ENCODE results near the gene EVPL. TPM values are rescaled to one million over a fixed set of nuclear protein-coding genes. Genes with fewer than 3 reads are reported as not detected.

The EVPL gene
- total and polyA plus RNA-seq, 2 of the 13 experiments (the other 11 are each of a cell fraction or from before 2014, with no cell fraction given) = 2.1 to 8.2 TPM

DNA sequence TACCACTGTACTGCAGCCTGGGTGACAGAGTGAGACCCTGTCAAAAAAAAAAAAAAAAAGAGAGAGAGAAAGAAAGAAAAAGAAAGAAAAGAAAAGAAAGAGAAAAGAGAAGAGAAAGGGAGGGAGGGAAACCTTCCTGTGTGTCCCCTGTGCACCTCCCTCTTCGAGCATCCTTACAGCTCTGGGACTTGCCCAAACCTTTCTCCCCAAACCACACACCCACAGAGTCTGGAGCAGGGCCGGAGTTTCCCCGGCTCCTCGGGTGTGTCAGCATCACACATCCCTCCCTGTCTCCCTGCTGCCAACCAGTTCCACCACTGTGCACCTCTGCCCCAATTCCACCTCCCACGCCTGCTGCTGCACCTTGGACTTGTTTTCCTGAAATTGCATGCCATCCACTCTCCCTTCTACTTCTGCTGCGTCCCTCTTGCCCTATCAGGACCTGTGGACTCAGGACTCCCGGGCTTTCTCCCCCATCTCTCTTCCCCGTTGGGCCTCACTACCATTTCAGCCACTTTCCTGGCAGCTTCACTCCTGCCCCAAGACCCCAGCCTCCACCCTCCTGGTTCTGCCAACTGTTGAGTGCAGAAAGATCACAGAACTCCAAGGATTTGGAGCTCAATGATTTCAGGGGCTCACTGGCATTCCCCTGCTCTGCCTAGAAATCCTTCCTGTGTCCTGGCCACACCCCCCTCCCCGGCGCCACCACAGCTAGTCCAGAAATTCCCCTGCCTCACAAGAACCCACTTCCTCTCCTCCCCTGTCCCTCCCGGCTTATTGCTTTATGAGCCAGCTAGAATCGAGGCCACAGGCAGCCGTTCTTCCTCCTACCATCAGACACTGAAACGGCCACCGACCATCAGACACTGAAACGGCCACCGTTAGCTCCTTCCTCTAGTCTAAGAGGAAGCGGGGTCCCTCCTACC lies 30.2 kb downstream of the EVPL start (continued):
- TF ChIP-seq, protein P1, sequence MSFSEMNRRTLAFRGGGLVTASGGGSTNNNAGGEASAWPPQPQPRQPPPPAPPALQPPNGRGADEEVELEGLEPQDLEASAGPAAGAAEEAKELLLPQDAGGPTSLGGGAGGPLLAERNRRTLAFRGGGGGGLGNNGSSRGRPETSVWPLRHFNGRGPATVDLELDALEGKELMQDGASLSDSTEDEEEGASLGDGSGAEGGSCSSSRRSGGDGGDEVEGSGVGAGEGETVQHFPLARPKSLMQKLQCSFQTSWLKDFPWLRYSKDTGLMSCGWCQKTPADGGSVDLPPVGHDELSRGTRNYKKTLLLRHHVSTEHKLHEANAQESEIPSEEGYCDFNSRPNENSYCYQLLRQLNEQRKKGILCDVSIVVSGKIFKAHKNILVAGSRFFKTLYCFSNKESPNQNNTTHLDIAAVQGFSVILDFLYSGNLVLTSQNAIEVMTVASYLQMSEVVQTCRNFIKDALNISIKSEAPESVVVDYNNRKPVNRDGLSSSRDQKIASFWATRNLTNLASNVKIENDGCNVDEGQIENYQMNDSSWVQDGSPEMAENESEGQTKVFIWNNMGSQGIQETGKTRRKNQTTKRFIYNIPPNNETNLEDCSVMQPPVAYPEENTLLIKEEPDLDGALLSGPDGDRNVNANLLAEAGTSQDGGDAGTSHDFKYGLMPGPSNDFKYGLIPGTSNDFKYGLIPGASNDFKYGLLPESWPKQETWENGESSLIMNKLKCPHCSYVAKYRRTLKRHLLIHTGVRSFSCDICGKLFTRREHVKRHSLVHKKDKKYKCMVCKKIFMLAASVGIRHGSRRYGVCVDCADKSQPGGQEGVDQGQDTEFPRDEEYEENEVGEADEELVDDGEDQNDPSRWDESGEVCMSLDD (CRISPR knock-in tag; IDR thresholded peaks at IDR 0.05; ENCODE audit: borderline replicate concordance) = no peak; the same call in 1 of the 2 replicates
- TF ChIP-seq ZNF781 (CRISPR knock-in tag; IDR thresholded peaks at IDR 0.05; ENCODE audit: borderline replicate concordance, not compliant biosample characterization) (no peak), KMT2A (CRISPR knock-in tag; IDR thresholded peaks at IDR 0.05) (peak; percentile 83), KLF9 (CRISPR knock-in tag; IDR thresholded peaks at IDR 0.05; ENCODE audit: low read depth) (peak; percentile 43)
- TF ChIP-seq, protein P2, sequence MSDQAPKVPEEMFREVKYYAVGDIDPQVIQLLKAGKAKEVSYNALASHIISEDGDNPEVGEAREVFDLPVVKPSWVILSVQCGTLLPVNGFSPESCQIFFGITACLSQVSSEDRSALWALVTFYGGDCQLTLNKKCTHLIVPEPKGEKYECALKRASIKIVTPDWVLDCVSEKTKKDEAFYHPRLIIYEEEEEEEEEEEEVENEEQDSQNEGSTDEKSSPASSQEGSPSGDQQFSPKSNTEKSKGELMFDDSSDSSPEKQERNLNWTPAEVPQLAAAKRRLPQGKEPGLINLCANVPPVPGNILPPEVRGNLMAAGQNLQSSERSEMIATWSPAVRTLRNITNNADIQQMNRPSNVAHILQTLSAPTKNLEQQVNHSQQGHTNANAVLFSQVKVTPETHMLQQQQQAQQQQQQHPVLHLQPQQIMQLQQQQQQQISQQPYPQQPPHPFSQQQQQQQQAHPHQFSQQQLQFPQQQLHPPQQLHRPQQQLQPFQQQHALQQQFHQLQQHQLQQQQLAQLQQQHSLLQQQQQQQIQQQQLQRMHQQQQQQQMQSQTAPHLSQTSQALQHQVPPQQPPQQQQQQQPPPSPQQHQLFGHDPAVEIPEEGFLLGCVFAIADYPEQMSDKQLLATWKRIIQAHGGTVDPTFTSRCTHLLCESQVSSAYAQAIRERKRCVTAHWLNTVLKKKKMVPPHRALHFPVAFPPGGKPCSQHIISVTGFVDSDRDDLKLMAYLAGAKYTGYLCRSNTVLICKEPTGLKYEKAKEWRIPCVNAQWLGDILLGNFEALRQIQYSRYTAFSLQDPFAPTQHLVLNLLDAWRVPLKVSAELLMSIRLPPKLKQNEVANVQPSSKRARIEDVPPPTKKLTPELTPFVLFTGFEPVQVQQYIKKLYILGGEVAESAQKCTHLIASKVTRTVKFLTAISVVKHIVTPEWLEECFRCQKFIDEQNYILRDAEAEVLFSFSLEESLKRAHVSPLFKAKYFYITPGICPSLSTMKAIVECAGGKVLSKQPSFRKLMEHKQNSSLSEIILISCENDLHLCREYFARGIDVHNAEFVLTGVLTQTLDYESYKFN (CRISPR knock-in tag; conservative IDR thresholded peaks at IDR 0.05) = peak; percentile 98
- TF ChIP-seq, protein P3, sequence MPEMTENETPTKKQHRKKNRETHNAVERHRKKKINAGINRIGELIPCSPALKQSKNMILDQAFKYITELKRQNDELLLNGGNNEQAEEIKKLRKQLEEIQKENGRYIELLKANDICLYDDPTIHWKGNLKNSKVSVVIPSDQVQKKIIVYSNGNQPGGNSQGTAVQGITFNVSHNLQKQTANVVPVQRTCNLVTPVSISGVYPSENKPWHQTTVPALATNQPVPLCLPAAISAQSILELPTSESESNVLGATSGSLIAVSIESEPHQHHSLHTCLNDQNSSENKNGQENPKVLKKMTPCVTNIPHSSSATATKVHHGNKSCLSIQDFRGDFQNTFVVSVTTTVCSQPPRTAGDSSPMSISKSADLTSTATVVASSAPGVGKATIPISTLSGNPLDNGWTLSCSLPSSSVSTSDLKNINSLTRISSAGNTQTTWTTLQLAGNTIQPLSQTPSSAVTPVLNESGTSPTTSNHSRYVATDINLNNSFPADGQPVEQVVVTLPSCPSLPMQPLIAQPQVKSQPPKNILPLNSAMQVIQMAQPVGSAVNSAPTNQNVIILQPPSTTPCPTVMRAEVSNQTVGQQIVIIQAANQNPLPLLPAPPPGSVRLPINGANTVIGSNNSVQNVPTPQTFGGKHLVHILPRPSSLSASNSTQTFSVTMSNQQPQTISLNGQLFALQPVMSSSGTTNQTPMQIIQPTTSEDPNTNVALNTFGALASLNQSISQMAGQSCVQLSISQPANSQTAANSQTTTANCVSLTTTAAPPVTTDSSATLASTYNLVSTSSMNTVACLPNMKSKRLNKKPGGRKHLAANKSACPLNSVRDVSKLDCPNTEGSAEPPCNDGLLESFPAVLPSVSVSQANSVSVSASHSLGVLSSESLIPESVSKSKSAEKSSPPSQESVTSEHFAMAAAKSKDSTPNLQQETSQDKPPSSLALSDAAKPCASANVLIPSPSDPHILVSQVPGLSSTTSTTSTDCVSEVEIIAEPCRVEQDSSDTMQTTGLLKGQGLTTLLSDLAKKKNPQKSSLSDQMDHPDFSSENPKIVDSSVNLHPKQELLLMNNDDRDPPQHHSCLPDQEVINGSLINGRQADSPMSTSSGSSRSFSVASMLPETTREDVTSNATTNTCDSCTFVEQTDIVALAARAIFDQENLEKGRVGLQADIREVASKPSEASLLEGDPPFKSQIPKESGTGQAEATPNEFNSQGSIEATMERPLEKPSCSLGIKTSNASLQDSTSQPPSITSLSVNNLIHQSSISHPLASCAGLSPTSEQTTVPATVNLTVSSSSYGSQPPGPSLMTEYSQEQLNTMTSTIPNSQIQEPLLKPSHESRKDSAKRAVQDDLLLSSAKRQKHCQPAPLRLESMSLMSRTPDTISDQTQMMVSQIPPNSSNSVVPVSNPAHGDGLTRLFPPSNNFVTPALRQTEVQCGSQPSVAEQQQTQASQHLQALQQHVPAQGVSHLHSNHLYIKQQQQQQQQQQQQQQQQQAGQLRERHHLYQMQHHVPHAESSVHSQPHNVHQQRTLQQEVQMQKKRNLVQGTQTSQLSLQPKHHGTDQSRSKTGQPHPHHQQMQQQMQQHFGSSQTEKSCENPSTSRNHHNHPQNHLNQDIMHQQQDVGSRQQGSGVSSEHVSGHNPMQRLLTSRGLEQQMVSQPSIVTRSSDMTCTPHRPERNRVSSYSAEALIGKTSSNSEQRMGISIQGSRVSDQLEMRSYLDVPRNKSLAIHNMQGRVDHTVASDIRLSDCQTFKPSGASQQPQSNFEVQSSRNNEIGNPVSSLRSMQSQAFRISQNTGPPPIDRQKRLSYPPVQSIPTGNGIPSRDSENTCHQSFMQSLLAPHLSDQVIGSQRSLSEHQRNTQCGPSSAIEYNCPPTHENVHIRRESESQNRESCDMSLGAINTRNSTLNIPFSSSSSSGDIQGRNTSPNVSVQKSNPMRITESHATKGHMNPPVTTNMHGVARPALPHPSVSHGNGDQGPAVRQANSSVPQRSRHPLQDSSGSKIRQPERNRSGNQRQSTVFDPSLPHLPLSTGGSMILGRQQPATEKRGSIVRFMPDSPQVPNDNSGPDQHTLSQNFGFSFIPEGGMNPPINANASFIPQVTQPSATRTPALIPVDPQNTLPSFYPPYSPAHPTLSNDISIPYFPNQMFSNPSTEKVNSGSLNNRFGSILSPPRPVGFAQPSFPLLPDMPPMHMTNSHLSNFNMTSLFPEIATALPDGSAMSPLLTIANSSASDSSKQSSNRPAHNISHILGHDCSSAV (CRISPR knock-in tag; IDR thresholded peaks at IDR 0.05; ENCODE audit: borderline replicate concordance) = no peak
- TF ChIP-seq, protein P4, sequence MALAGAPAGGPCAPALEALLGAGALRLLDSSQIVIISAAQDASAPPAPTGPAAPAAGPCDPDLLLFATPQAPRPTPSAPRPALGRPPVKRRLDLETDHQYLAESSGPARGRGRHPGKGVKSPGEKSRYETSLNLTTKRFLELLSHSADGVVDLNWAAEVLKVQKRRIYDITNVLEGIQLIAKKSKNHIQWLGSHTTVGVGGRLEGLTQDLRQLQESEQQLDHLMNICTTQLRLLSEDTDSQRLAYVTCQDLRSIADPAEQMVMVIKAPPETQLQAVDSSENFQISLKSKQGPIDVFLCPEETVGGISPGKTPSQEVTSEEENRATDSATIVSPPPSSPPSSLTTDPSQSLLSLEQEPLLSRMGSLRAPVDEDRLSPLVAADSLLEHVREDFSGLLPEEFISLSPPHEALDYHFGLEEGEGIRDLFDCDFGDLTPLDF (CRISPR knock-in tag; IDR thresholded peaks at IDR 0.05) = peak; percentile 71; the same call in 1 of the 2 replicates
- TF ChIP-seq, protein P5, sequence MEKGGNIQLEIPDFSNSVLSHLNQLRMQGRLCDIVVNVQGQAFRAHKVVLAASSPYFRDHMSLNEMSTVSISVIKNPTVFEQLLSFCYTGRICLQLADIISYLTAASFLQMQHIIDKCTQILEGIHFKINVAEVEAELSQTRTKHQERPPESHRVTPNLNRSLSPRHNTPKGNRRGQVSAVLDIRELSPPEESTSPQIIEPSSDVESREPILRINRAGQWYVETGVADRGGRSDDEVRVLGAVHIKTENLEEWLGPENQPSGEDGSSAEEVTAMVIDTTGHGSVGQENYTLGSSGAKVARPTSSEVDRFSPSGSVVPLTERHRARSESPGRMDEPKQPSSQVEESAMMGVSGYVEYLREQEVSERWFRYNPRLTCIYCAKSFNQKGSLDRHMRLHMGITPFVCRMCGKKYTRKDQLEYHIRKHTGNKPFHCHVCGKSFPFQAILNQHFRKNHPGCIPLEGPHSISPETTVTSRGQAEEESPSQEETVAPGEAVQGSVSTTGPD (CRISPR knock-in tag; IDR thresholded peaks at IDR 0.05) = peak; percentile 11; the same call in 1 of the 2 replicates

All from HepG2 (cell line).